T-helper 22 cell (primary cell): ENCODE results near the gene CSNK1D.

ENCODE experiments used
- DNase-seq: peaks from one replicate; pipeline ENCODE4 v3.0.0-alpha.2; 2020; ENCODE audit warnings: low read depth

The CSNK1D gene

DNA sequence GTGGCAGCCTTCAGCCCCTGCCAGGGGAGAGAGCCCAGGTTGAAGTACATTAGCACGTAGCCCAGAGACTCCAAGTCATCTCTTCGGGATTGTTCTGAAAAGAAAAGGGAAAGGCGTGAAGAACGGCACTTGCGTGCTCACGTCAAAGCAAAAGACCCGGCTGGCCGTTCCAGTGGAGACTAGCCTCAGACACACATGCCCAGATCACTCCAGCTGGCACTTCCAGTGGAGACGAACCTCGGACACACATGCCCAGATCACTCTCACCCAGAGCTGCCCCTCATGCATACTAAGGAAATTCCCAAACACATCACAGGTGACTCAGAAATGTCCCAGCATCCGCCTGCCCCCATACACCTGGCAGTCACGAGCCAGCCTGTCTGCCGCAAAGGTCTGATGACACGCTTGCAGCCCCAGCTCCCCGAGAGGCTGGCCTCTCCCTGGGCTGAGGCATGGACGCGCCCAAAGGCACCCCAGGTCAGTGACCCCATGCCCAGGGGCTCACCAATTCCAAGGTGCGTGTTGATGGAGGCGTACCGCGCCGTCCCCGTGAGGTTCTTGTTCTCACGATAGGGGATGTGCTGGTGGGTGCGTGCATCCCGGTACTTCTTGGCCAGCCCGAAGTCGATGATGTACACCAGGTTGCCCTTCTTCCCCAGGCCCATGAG, 20.9 kb downstream of the CSNK1D start:
- DNase-seq: no peak

DNA sequence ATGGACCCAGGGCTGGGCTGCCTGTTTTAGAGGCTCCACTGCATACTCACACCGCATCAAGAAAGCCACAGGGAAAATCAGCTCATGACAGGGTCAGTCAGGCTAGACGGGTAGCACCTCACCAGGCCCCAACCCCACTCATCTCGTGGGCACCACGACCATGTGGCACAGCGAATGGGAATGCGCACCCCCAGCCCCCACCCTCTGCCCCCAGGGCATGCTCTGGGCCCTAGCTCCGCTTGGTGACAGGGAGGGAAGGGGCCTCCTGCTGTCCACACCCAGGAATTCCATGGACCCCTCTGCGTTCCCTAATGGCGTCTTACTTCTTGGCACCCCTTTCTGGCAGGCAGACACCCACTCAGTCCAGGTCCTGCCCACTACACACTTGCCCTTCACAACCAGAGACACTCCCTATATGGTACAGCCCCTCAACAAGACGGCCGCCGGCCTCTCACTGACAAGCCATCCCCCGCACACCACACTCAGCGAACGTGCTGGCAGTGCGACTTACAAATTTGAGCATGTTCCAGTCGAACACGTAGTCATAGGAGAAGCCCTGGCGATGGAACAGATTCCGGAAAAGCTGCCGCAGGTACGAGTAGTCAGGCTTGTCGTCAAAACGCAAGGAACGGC, 22.5 kb downstream of the CSNK1D start:
- no peak for DNase-seq

DNA sequence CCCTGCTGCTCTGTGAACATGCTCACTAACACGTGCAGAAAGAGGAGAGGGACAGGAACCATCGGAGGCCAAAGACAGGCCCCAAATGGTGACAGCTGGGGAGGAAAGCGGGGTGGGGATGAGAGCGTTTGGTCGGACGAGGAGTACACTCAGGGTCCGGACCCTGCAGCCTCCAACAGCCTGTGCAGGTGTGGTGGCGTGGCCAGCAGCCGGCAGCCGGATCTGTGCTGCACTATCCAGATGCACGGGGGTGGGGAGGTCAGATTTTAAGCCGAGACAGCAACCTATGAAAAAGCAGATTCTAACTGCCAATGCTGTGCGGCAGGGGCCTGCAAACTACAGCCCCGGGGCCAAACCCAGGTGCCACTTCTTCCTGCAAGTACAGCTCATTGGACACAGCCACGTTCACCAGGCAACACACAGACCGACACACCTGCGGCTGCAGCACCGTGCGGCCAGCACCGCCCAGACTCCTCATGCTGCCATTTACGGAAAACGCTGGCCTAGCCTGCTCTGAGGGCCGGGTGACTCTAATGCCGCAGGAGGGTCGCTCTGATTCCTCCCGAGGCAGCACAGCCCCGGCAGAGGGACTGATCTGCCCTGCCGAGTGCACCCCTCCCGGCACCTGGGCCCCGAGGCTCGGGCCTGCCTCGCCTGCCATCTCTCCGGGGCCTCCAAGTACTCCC, 23.5 kb downstream of the CSNK1D start:
- DNase-seq: no peak

DNA sequence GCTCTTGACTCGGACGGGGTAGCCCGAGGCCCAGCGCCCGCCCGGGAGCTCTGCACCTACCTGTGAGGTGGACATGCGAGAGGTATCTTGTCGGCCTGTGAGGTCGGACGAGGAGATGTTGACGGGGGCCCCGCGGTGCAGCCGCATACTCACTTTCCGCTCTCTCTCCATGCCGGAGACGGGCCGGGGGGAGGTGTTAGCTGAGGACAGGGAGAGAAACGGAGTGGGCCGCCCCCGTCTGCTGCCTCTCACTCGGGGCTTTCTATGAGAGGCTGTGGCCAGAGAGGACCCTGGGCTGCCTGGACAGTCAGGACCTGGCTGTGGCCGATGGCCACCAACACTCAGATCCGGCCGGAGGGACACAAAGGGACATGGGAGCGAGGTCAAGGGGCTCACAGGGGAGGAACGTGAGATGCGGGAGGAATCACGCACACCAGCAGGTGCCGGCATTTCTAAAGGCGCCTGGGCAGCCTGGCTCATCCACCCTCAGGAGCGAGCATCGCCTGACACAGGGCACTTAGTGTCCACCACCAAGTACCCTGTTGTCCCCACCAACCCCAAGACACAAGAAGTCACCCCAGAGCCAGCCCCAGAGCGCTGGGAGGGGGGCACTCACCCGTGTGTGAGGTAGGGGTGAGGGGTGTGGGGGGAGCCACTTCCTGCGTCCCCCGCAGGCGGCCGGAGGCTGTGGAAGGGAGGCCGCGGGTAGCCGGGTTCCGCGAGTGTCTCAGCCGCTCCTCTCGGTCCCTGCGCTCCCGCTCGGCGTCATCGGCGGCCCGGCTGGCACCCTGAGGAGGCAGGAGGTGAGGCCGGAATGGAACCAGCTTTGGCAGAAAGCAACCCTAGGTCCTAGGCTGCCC, 24.5 kb downstream of the CSNK1D start:
- DNase-seq: no peak

DNA sequence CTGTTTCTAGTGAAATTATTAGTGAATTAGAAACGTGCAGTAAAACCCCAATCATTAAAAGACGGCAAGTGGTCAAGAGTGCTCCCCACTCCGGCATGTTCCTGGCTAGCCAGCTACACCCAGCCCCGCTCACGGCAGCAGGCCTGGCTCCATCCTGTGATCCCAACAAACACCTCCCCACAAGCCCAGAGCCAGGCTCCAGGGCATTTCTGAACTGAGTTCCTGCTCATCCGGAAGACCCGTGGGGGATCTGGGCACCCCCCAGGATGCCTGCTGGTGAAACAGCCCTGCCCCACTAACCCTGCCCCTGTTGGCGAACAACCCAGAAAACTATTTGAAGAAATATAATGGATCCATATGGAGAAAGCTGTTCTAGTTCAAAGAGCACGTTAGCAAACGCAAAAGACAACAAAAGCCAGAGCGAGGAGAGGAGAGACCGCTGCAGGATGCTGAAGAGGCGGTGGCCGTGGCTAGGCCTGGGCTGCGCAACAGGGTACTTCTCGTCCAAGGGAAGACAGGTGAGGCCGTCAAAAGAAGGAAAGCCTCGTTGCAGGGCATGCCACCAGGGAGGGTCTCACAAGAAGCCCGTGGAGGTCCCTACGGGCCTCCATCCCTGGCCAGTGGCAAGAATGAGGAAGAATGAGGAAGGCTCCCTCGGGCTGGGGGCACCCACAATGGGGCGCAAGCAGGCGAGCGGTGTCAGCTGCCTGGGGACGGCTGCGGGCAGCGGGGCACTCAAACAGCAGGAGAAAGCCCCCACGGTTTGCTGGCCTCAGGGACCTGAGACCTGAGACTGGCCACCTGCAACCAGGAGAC, 25.4 kb downstream of the CSNK1D start:
- no peak for DNase-seq

DNA sequence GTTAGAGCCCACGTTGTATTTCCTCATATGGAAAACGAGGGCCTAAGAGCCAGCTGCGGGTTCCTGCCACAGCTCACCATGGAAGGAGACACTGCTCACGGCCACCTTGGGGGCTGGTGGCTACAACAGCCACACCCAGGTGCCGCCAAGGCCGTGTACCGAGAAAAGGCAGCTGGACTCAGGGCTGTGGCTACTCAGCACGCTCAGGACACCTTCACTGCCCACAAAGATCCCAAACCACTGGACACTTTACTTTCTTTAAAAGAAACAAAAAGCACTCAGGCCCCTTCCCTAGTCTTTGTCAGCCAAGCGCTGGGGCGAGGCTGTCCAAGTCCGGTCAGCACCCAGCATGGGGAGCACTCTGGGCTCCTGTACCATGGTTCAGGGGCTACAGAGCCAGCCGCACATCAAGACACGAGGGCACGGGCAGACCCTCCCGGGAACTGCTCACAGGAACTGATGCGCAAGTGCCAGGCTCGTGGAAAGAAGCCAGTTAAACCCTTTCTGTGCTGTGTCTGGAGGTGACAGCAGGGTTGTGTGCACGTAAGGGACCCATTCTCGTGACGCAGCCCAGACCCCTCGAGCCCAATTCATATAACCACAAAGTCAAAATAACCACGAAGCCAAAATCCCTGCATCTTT, 26.2 kb downstream of the CSNK1D start:
- no peak for DNase-seq

DNA sequence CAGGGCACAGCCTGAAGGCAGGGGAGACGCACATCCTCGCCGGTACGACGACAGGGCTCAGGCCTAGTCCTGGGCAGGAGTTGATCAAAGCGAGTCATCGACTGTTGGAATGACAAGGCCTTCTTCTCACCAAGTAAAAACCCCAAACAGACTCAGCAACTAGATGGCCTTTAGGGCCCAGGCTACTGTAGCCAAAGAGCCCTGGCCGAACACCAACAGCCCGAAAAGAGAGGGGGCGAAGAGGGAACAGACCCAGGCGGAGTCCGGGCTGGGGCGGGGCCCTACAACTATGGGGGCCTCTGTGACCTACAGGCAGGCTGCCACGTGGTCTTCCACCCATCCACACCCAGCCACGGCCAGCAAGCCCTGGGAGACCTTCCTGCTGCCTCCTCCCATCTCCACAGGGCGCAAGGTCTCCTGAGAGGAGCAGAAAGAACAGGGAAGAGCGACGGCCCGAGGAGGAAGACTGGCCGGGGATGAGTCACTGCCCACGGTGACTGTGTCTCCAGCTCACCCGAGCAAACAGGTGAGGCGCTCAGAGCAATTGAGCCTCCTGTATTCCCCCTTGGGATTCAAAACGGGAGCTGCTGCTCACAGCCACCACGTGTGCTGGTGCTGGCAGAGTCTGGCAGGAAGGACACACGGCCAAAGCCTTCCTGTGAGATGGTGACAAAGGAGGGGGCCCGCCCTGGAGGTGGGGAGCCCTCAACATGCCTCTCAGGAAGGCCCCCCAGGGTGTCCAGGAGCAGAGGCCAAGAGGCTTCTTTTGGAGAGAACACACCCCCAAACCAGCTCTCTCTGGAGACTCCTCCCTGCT, 26.9 kb downstream of the CSNK1D start:
- no peak for DNase-seq

DNA sequence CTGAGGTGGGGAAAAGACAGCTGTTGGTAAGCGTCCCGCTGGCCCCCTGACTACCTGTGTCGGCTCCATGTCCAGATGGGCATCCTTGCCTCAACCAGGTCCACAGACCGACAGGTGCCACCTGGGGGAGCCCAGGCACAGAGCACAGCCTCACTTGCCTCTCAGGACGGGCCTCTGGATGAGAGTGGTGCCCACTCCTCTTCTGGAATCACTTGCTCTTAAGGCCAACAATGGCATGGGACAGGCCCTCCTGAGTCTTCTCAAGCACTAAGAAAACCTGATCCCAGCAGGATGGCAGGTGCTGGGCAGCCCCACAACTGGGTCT, 27.5 kb downstream of the CSNK1D start:
- no peak for DNase-seq

DNA sequence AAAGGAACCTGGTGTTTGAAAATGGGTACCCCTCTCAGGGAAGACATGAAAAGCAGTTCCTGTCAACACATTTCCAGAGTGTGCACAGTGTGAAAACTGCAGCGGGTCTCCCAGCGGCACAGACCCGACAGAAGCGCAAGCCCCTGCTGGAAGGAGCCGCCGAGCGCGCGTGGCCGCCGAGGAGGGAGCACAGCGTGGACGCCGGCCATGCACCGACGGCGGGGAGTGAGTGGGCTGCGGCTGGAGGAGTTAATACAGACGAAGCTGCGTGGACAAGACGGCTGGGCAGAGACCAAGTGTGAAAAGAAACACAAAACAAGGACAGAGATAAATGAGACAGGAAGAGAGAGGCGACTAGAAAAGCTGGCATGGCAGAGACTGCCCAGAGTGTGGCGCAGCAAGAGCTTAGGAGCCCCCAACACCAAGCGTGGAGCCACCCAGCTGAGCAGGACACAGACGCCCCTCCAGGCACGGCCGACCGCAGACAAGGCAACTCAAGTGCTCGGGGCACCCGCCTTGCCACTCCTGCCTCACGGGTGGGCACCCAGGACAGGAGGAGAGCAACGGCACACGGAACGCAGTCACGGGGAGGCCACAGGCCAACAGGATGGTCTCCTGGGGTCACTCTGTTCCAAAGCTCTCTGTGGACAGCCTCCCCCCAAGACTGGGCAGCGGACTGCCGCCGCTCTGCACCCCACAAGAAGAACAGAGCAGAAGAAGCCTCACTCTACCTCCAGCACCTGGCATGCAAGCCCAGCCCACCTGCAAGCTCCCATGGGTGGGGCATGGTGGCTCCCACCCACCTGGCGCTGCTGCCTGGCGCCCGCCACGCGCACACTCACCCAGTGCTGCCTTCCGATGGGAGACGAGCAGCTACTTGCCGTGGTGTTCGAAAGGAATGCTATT, 28.1 kb downstream of the CSNK1D start:
- no peak for DNase-seq

DNA sequence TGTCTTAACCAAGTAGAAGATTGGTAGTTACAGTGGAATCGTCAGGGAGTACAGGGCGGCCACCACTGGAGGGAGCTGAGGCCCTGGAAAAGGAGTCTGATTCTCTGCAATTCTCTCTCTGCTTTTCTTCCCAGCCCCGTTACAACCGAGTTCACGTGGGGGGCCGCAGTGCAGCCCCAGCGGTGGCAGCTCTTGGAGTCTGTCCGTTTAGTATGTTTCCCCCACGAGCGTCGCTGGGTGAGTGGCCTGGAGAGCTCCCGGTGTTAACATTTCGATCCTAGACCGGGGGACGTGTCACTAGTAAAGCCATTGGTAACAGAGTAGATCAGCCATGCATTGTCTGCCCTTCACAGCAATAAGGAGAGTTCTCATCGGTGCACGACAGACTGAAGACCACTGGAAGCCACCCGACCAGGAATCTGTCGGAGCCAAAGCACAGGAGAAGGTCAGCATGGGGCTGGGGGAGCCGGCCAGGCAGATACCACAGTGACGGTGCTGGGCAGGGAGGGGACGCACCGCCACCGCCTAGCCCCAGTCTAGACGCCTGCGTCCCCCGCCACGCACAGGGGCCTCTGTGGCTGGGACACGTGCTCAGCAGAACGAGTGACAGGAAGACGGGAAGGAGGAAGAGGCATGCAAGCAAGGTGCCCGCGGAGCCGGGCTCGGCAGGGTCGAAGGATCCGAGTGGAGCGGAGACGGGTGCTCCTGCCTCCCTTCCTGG, 28.9 kb downstream of the CSNK1D start:
- no peak for DNase-seq

DNA sequence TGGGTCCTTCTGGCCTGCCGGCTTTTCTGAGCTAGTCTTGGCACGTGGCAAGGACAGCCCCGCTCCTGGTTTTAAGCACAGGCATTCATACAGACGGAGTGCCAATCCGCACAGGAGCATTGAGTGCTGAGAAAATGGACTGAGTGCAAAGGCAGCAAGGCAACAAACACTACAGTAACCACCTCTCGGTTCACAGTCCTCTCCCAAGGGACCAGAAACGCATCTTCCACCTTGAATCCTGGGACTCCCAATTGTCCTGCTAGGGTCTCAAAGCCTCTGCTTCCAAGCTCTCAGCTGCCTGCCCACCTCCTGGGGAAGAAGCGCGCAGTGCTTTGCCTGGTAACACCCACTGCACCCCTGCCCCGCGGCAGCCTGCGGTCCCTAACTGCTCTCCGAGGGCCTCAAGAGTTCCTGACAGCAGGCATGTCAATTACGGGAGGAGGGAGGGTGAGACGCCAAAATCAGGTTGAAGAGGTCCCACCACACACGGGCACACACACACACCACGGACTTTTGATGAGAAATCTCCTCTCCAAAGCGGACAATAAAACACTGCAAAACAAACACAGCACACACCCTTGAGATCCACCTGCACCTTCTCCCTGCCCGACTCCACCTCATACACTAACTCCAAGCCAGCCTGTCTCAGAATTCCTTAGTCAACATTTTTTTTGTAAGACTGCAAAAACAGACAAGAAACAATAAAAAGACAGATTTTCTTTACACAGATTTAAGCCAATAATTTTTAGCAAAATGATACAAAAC, 29.7 kb downstream of the CSNK1D start:
- no peak for DNase-seq

DNA sequence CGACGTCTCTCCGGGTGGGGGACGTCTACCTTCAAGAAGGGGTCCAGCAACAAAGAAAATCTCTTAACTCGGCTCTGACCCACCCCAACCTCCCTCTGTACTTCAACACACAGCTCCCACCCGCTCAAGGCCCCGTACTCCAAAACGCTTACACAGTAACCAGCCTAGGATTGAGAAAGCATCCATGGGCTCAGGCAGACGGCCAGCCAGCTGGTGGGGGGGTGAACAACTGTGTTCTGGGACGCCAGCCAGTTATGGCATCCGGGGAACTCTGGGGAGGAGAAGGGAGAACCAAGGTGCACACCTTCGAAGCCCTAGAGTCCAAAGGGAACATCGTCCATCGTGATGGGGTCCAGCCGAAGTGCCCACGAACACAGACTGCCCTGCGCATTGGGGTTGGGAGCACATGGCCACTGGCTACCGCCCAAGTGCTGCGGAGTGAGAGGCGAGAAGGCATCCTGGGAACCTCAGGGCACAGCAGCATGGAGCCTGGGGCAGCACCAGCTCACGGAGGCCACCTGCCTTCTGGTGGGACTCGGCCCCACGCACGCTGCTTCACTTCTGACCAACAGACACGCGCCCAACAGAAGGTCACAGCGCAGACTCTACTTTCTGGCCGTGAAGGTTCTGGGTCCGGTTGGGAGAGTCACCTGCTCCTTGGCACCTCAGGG, 30.4 kb downstream of the CSNK1D start:
- no peak for DNase-seq

DNA sequence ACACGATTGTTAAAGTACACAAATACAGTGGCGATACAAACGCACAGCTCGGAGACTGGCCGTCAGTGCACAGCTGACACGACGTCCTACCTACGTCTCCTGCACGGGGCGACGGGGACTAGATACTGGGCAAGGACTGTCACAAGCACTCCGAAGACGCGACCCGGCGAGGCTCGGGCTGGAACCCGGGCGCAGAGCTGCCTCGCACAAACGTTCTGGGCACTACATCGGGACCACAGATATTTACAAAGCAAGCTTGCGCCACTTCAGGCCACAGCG, 30.9 kb downstream of the CSNK1D start:
- DNase-seq: no peak

DNA sequence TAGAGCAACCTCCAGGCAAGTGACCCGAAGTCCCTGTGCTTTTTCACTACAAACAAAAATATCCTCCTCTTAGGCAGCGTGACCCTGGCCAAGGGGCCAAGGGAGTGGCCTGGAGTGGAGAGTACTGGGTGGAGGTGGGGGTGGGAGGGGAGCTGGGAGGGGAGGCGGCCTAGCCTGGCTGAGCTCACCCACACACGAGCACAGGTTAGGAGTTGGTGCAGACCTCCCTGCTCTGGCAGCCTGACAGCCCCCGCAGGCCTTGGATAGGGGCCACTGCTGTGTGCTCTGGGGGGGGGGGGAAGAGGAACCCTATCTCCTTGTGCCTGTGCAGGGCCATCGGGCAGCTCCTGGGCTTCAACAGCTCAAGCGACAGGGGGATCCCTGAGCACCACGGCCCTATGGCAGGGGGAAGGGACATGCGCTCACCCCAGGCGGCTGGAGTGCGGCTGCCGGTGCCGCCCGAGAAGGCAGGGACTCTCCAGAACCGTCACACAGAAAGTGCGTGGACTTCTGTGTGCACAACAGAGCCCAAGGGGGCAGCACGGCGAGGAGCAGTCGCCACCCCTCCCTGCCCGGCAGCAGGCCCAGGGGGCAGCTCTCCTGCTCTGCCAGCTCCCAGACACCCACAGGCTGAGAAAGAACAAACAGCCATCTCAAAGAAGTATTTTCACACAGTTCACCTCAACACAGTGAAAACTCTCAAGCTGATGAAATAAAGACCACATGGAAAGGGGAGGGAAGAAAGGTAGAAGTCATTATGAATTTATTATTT, 31.4 kb downstream of the CSNK1D start:
- DNase-seq: no peak

DNA sequence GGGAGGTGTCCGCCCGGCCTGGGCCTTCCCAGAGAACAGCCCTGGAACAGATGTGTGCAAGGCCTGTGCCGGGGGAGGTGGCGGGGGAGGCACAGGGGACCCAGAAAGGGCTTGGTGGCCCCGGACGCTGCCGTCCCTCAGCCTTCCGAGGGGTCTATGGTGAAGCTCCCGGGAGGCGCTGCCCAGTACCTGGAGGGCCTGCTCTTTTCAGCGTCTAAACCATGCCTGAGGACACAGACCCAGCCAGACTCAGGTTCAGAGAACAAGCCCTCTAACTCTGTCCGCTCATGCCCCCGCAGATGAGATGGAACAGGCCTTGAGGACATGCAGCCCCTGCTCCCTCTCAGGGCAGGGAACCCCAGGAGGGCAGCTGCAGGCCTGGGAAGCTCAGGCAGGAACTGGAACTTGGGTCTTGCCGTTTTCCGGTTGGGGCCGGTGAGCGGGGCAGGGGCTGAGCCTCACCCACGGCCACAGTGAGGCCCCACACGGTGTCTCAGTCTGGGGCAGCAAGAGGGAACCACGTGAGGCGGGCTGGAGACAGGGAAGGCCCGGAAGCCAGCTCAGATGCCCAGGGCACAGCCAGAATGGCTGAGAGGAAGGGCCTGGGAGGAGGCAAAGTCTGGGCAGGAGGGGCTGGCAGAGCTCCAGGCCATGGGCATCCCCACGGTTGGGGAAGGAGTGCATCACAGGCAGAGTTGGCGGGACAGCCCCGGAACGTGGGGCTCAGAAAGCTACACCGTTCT, 32.1 kb downstream of the CSNK1D start:
- DNase-seq: no peak

DNA sequence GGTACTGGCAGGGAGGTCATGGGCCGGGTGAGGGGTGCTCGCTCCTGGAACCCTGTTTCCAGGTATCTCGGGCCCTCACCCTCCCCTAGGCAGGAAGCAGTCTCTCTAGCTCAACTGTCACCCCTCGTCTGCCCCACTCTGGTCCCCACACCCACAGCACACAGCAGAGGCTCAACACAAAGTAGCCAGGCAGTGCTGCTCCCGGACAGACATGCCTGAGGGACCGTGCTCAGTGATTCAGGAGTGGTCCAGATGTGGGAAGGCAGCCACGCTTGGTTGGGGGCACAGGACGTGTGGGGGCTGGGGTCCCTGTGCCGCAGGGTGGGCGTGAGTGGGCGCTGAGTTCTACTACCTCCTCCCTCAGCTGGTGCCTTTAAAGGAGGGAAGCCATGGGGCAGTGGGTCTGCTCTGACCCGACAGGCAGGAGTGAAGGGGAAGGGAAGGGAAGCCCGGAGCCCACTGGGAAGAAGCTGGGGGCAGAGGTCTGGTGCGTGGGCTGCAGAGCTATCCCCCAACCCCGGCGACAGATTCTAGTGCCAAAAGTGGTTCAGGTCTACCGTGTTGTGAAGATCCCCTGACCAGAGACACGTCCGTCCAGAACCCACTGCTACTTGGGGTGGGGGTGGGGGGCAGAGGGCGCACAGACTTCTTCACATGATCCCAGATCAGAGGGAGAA, 32.9 kb downstream of the CSNK1D start:
- no peak for DNase-seq
